Fibroblast of skin of scalp (primary cell): Measurements from ENCODE around the gene CHRNB1.
"Not testable (repeated sequence)": the region's sequence is repeated elsewhere in the genome, so short reads cannot be mapped to it uniquely, and the experiment has no call there.

ENCODE experiments used
- DNase-seq: peaks from one replicate; pipeline ENCODE4 v3.0.0-alpha.2; 2013

The CHRNB1 gene

GRCh38 chr17:7468804-7469389 lies 24.0 kb downstream of the CHRNB1 start:
- no peak for DNase-seq

DNA sequence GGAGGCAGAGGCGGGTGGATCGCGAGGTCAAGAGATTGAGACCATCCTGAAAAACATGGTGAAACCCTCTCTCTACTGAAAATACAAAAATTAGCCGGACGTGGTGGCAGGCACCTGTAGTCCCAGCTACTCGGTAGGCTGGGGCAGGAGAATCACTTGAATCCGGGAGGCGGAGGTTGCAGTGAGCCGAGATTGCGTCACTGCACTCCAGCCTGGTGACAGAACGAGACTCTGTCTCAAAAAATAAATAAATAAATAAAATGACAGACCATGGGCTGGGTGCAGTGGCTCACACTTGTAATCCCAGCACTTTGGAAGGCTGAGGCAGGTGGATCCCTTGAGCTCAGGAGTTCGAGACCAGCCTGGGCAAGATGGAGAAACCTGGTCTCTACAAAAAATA lies 25.0 kb downstream of the CHRNB1 start:
- not testable (repeated sequence) for DNase-seq

GRCh38 chr17:7470457-7470973 lies 25.7 kb downstream of the CHRNB1 start:
- DNase-seq: not testable (repeated sequence)

DNA sequence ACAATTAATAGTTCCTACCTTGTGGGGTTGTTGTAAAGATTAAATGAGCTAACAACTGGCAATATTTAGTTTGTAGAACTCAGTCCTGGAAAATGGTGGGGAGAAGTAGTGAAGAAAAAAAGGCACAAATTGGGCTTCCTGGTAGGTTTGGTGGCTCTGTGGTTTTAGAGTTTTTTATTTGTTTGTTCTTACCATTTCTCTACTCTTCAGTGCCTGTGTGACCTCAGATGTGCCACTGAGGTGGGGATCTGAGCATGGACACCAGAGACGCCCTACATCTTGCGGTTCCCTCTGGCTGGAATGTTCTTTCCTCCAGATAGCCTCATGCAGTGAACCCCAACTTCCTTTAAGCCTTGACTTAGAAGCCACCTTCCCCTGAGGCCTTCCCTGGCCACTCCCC lies 26.9 kb downstream of the CHRNB1 start:
- no peak for DNase-seq

DNA sequence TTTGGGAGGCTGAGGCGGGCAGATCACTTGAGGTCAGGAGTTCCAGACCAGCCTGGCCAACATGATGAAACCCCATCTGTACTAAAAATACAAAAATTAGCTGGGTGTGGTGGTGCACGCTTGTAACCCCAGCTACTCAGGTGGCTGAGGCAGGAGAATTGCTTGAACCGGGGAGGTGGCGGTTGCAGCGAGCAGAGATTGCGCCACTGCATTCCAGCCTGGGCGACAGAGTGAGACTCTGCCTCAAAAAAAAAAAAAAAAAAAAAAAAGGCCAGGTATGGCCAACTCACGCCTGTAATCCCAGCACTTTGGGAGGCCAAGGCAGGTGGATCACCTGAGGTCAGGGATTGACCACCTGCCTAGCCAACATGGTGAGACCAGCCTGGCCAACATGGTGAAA lies 29.9 kb downstream of the CHRNB1 start:
- not testable (repeated sequence) for DNase-seq

- no peak for DNase-seq
These were observed 31.0 kb downstream of the CHRNB1 start for GRCh38 chr17:7475764-7476422.

- DNase-seq: no peak
These were observed 31.6 kb downstream of the CHRNB1 start for GRCh38 chr17:7476494-7476893.

DNA sequence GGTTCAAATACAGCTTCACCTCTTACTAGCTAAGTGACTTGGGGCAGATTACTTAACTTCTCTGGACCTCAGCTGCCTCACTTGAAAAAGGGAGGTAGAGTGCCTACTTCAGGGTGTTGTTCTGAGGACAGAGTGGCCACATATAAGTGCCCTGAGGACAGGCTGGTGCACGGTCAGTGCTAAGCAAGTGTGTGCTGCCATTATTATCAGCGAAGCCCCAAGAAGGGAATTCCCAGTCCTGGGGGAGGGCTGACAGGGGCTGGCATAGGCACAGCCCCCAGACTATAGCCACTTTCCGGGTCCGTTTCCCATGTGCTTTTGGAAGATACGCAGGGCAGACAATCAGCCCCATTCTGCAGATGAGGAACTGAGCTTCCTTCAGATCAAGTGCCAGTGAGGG lies 32.1 kb downstream of the CHRNB1 start:
- no peak for DNase-seq

DNA sequence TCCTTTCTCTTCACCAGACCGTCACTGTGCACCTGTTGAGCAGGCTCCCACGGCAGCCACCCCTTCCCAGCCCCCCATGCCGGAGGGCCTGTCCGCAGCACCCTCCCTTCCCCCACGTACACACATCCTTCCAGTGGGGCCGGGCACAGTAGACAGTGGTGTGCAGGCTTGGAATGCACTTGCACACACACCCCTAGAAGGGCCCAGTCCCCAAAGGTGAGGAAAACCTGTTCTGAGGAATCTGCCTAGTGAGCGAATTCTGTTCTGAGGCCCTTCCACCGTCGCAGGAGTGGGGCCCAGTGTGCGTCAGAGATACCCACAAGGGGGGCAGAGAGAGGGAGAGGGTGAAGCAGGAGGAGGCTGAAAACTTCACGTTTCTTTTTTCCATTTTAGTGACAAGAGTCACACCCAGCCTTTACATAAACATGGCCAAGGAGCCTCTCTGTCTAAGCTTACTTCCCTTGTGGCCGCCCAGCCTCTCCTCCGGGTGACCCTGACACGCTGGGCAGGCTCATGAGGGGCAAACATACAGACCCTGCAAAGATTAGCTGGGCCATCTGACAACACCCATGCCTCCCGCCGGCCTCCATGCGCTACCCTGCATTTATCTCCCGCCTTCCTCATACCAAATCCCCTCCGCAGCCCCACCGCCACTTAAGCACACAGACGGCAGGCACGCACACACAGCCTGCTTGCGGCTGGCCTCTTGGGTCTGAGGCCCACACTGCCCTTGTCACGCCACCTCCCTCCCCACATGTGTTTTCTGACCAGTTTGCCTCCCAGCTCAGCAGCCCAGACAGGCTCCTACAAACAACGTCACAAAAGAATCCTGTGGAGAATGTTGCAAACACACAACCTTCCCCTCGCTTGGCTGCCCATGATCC lies 32.8 kb downstream of the CHRNB1 start:
- peak; percentile 83 for DNase-seq

- peak; percentile 50 for DNase-seq
These were observed 33.7 kb downstream of the CHRNB1 start for GRCh38 chr17:7478276-7479212.

- DNase-seq: peak; percentile 63
These were observed 34.6 kb downstream of the CHRNB1 start, which contains the start of gene ZBTB4 for GRCh38 chr17:7479213-7480088. TSS of gene ZBTB4 (minus strand) at chr17:7479631. CDS start at chr17:7466801, 12,830 bp downstream.

- no peak for DNase-seq
These were observed 35.2 kb downstream of the CHRNB1 start for GRCh38 chr17:7480089-7480384.

GRCh38 chr17:7481275-7481674 lies 36.4 kb downstream of the CHRNB1 start, which contains the start of gene SLC35G6:
TSS of gene SLC35G6 (plus strand) at chr17:7481446. CDS start at chr17:7481517, 71 bp downstream.
- not testable (repeated sequence) for DNase-seq

DNA sequence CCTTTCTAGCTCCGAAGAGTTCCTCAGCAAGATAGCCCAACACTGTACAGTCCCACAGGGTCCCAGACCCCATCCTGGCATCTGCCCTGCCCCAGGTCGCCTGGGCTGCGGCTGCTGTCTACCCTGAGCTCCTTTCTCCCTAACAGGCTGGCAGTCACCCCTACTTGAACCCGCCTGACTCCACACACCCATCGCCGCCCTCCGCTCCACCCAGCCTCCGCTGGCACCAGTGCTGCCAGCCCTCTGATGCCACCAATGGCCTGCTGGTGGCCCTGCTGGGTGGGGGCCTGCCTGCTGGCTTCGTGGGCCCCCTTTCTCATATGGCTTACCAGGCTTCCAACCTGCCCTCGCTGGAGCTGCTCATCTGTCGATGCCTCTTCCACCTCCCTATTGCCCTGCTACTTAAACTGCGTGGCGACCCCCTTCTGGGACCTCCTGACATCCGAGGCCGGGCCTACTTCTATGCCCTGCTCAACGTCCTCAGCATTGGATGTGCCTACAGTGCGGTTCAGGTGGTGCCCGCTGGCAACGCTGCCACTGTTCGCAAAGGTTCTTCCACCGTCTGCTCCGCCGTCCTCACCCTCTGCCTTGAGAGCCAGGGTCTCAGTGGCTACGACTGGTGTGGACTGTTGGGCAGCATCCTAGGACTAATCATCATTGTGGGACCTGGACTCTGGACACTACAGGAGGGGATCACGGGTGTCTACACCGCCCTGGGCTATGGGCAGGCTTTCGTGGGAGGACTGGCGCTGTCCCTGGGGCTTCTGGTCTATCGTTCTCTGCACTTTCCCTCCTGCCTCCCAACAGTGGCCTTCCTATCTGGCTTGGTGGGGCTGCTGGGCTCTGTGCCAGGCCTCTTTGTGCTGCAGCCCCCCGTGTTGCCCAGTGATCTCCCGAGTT lies 37.2 kb downstream of the CHRNB1 start:
- not testable (repeated sequence) for DNase-seq

DNA sequence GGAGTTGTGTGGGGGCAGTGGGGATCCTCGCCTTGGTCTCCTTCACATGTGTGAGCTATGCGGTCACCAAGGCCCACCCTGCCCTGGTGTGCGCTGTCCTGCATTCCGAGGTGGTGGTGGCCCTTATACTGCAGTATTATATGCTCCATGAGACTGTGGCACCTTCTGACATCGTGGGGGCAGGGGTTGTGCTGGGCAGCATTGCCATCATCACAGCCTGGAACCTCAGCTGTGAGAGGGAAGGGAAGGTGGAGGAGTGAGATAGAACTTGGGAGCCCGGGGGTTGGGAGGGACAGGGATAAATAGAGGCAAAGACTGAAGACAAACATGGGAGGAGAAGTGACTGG lies 37.9 kb downstream of the CHRNB1 start:
- not testable (repeated sequence) for DNase-seq

DNA sequence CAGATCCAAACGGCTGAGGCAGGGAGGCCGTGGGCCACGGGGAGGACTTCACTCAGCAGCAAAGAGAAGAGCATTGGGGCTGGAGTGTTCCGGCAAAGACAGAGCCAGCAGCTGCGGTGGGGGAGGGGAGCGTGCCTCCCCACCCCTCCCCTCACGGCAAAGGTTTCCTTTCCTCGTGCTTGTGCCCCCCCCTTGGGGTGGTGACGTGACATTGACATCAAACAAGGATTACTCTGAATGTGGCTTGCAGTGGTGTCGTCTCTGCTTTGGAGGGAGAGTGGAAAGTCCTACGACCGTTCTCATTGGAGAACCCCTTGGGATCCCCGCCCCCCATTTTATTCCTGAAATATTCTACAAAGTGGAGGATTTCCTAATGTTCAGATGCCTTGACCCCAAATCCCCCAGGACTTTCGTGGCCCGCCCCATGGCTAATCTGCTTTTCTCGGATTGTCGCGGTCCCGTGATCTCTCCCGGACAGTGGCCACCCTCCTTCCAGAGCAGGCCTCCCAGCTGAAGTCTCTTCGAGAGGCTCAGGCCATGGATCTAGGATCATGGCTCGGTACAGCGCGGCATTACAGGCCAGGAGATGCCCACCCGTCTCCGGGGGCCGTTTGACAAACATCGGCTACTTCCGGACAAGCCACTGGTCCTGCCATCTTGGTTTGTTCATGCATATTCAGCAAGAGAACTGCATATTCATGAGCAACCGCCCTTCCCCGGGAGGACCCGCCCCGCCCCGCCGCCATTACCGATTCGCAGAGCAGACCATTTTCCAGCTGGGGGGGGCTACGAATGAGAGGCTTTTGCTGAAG lies 38.6 kb downstream of the CHRNB1 start:
- DNase-seq: peak; percentile 95

DNA sequence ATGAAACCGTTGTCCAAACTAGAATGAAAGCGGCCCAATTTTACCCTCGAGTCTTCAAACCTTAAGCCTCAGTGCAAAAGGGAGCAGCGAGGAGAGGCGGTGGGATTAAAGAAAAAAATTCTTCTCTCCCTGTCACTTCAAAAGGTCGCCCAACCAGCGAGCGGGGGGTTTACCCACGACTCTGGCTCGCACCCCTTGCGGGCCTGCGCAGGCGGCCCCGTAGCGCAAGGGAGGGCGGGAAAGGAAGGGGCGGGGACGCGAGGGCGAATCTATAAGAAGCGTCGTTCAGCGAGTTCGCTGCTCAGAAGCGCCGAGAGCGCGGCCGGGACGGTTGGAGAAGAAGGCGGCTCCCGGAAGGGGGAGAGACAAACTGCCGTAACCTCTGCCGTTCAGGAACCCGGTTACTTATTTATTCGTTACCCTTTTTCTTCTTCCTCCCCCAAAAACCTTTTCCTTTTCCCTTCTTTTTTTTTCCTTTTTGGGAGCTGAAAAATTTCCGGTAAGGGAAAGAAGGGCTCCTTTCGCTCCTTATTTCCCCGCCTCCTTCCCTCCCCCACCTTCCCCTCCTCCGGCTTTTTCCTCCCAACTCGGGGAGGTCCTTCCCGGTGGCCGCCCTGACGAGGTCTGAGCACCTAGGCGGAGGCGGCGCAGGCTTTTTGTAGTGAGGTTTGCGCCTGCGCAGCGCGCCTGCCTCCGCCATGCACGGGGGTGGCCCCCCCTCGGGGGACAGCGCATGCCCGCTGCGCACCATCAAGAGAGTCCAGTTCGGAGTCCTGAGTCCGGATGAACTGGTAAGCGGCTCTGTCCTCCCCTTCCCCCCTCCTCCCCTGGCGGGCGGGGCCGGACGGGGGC lies 39.4 kb downstream of the CHRNB1 start, which contains the start of gene POLR2A:
POLR2A (plus strand) TSS at position 300 of the 852 bp plus-strand sequence.
- peak; percentile 98 for DNase-seq

GRCh38 chr17:7484919-7485377 lies 40.1 kb downstream of the CHRNB1 start:
- DNase-seq: no peak
